NCI-H1092 (cell line): ENCODE data around the gene SPOP.

Experiments
- DNase-seq: peaks from one replicate; lab custom pipeline; 2025; lab: John Stamatoyannopoulos, UW

SPOP gene

GRCh38 chr17:49613182-49613800, 64.6 kb downstream of the SPOP start:
- no peak for DNase-seq

- no peak for DNase-seq
Measured at GRCh38 chr17:49612726-49613125, 65.2 kb downstream of the SPOP start.

- DNase-seq, result no peak
Measured at GRCh38 chr17:49610883-49611584, 66.9 kb downstream of the SPOP start.

- no peak for DNase-seq
Measured at GRCh38 chr17:49604314-49604869, 73.5 kb downstream of the SPOP start.

- DNase-seq, result no peak
Measured at GRCh38 chr17:49603720-49604119, 74.2 kb downstream of the SPOP start.

GRCh38 chr17:49603238-49603637, 74.7 kb downstream of the SPOP start:
- no peak for DNase-seq

GRCh38 chr17:49602783-49603182, 75.1 kb downstream of the SPOP start:
- DNase-seq, result no peak

- no peak for DNase-seq
Measured at GRCh38 chr17:49600949-49601348, 76.9 kb downstream of the SPOP start.

GRCh38 chr17:49598918-49599317, 79.0 kb downstream of the SPOP start:
- DNase-seq, result no peak

GRCh38 chr17:49597928-49598655, 79.8 kb downstream of the SPOP start:
- no peak for DNase-seq

GRCh38 chr17:49597436-49597835, 80.5 kb downstream of the SPOP start:
- no peak for DNase-seq

- DNase-seq, result no peak
Measured at GRCh38 chr17:49596613-49597244, 81.2 kb downstream of the SPOP start.

- no peak for DNase-seq
Measured at GRCh38 chr17:49595980-49596379, 81.9 kb downstream of the SPOP start.

- no peak for DNase-seq
Measured at GRCh38 chr17:49595328-49595727, 82.6 kb downstream of the SPOP start.

GRCh38 chr17:49592263-49592662, 85.6 kb downstream of the SPOP start:
- no peak for DNase-seq

- no peak for DNase-seq
Measured at GRCh38 chr17:49590874-49591273, 87.0 kb downstream of the SPOP start.

- no peak for DNase-seq
Measured at GRCh38 chr17:49589577-49589927, 88.3 kb downstream of the SPOP start.

GRCh38 chr17:49588726-49589576, 88.9 kb downstream of the SPOP start:
- DNase-seq, result no peak

- no peak for DNase-seq
Measured at GRCh38 chr17:49588312-49588711, 89.6 kb downstream of the SPOP start.

- DNase-seq, result no peak
Measured at GRCh38 chr17:49587366-49588073, 90.4 kb downstream of the SPOP start.
